B cell (primary cell): ENCODE data around the gene CYREN. TPM values are rescaled to one million over a fixed set of nuclear protein-coding genes. Genes with fewer than 3 reads are reported as not detected.

Source experiments
- ATAC-seq: fragments of 200-7000 bp; cut with Tn5 transposase; one replicate; pipeline ENCODE4 v1.10.0; 2021; ENCODE audit warnings: low read depth, mild to moderate bottlenecking, moderate number of reproducible peaks, moderate library complexity
- CTCF ChIA-PET: fragments of 350-600 bp; sonication (Branson Sonifier 250); formaldehyde crosslinking; loops from one replicate; lab custom pipeline; 2021; ENCODE audit warnings: antibody characterized with exemption, inconsistent platforms; lab: Charles Lee
- POLR2A ChIA-PET: fragments of 350-600 bp; sonication (Branson Sonifier 250); formaldehyde crosslinking; loops from one replicate; lab custom pipeline; 2021; ENCODE audit warnings: antibody characterized with exemption; lab: Charles Lee
- DNase-seq: peaks from one replicate; pipeline ENCODE4 v3.0.0; 2013
- H2AFZ ChIP-seq: 2 replicates; pipeline ENCODE4 v1.6.1; 2012; ENCODE audit warnings: mild to moderate bottlenecking, low read depth, low read length; ENCODE audit not compliant: insufficient read depth, poor library complexity, severe bottlenecking
- H3K27ac ChIP-seq, 2 donors: 1 replicate in 1 of 2; 2 replicates in 1 of 2; pipeline ENCODE4 v1.5.1; 2012 to 2013; ENCODE audit warnings: low read length in 2 of 2, mild to moderate bottlenecking in 2 of 2, moderate library complexity in 1 of 2
- H3K27me3 ChIP-seq, 4 experiments: fragments of 200-600 bp in 1 of 4; sonication (generic) in 1 of 4; replicated peaks in 1 of 4; 1 replicate in 2 of 4; 2 replicates in 2 of 4; pipeline versions ENCODE4 v1.6.1 to v1.7.0; 2013 to 2016; ENCODE audit warnings: low read length in 3 of 4, mild to moderate bottlenecking in 2 of 4, mixed read lengths in 1 of 4, moderate library complexity in 1 of 4; ENCODE audit not compliant: insufficient read depth in 4 of 4, control insufficient read depth in 3 of 4; ENCODE audit errors: control extremely low read depth in 1 of 4
- H3K36me3 ChIP-seq, 2 experiments: replicated peaks in 1 of 2; 1 replicate in 1 of 2; 2 replicates in 1 of 2; pipeline versions ENCODE4 v1.6.1 to v1.7.1; 2013; ENCODE audit warnings: low read length in 1 of 2; ENCODE audit not compliant: insufficient read depth in 2 of 2, control insufficient read depth in 1 of 2; ENCODE audit errors: control extremely low read depth in 1 of 2, extremely low read depth in 1 of 2
- H3K4me1 ChIP-seq, 2 donors: fragments of 200-600 bp in 1 of 2; sonication (generic) in 1 of 2; 1 replicate in 1 of 2; 2 replicates in 1 of 2; pipeline versions ENCODE4 v1.5.1 to v1.6.1; 2013 to 2017; ENCODE audit warnings: low read length in 2 of 2; ENCODE audit not compliant: control insufficient read depth in 2 of 2, insufficient read depth in 2 of 2
- H3K4me2 ChIP-seq: replicated peaks from 2 replicates; pipeline ENCODE3; 2012; ENCODE audit warnings: mild to moderate bottlenecking, low read depth, low read length; ENCODE audit not compliant: poor library complexity, severe bottlenecking
- H3K4me3 ChIP-seq, 5 experiments: fragments of 200-600 bp in 1 of 5; sonication (generic) in 1 of 5; 1 replicate in 3 of 5; 2 replicates in 2 of 5; pipeline versions ENCODE4 v1.5.1 to v1.7.0; 2011 to 2016; ENCODE audit warnings: low read length in 4 of 5, mild to moderate bottlenecking in 4 of 5, low read depth in 2 of 5, control low read depth in 1 of 5, moderate library complexity in 1 of 5; ENCODE audit not compliant: insufficient read depth in 1 of 5; ENCODE audit errors: control extremely low read depth in 1 of 5, extremely low read depth in 1 of 5
- H3K79me2 ChIP-seq: fragments of 200-600 bp; sonication (generic); one replicate; pipeline ENCODE4 v1.6.0; 2016; ENCODE audit warnings: low read length; ENCODE audit not compliant: control insufficient read depth, insufficient read depth
- H3K9ac ChIP-seq: fragments of 200-600 bp; sonication (generic); 2 replicates; pipeline ENCODE4 v1.6.1; 2017; ENCODE audit warnings: mild to moderate bottlenecking, low read length, moderate library complexity
- H3K9me3 ChIP-seq, 3 donors: one replicate each; pipeline versions ENCODE4 v1.6.1 to v1.7.1; 2013; ENCODE audit warnings: low read length in 2 of 3; ENCODE audit not compliant: control insufficient read depth in 2 of 3, insufficient read depth in 1 of 3; ENCODE audit errors: control extremely low read depth in 1 of 3
- H4K20me1 ChIP-seq: 2 replicates; pipeline ENCODE4 v1.6.0; 2012; ENCODE audit warnings: mild to moderate bottlenecking, low read length; ENCODE audit not compliant: insufficient read depth, control insufficient read depth, poor library complexity, severe bottlenecking
- H3K27ac Mint-ChIP-seq: one replicate; pipeline ENCODE4 v1.8.0; 2021; ENCODE audit warnings: mixed read lengths
- H3K27me3 Mint-ChIP-seq: one replicate; pipeline ENCODE4 v1.8.0; 2021; ENCODE audit warnings: mixed read lengths
- H3K4me1 Mint-ChIP-seq: one replicate; pipeline ENCODE4 v1.8.0; 2021; ENCODE audit warnings: mixed read lengths
- H3K4me3 Mint-ChIP-seq: one replicate; pipeline ENCODE4 v1.8.0; 2021; ENCODE audit warnings: mixed read lengths
- H3K9me3 Mint-ChIP-seq: one replicate; pipeline ENCODE4 v1.8.0; 2022; ENCODE audit warnings: mixed read lengths; ENCODE audit not compliant: insufficient read depth
- CTCF ChIP-seq: fragments of 200-600 bp; IDR thresholded peaks from one replicate; pipeline ENCODE4 v1.8.0; 2022; ENCODE audit warnings: antibody characterized with exemption, mild to moderate bottlenecking
- EZH2 ChIP-seq: IDR thresholded peaks from 2 replicates; pipeline ENCODE4 v1.6.1; 2012; ENCODE audit warnings: borderline replicate concordance, low read depth, mild to moderate bottlenecking, moderate library complexity, low read length; ENCODE audit not compliant: insufficient read depth, poor library complexity, severe bottlenecking
- WGBS: methylation state at CpG from one replicate; pipeline ENCODE4 v1.1.5; 2013; ENCODE audit warnings: missing lambda C conversion rate; ENCODE audit not compliant: insufficient coverage; 5-methylcytosine and 5-hydroxymethylcytosine counted together
- intact Hi-C: fragments of 100-400 bp; cut with micrococcal nuclease; formaldehyde crosslinking; loops from one replicate; pipeline ENCODE4 v1.10.0; 2022
- polyA plus RNA-seq: library from polyadenylated mRNA; depleted of rRNA; stranded (reverse); fragments of >200 nt; gene quantifications from 2 replicates; pipeline ENCODE4 v1.2.3, GENCODE V29; 2012
- total RNA-seq, 2 donors: library from RNA; stranded (reverse); fragments of 120-200 nt in 1 of 2; gene quantifications; 1 replicate in 1 of 2; 2 replicates in 1 of 2; pipeline versions ENCODE4 v1.2.3 to v1.2.4, GENCODE V29; 2013 to 2022

The CYREN gene
- total and polyA plus RNA-seq, 2 donors (not counting 1 experiment from before 2014, with no cell fraction given): 19.2 to 54.6 TPM

- ATAC-seq: no peak
- Mint-ChIP-seq H3K9me3 (no peaks in the 10 kb centered on the region), H3K4me1 (peaks cover 37% of the 10 kb centered on the region), H3K27me3 (no peaks in the 10 kb centered on the region), H3K4me3 (no peak overlapping the region), H3K27ac (no peak overlapping the region)
- peaks cover 7% of the 10 kb centered on the region for H3K79me2 ChIP-seq
- no peak overlapping the region for H3K27ac ChIP-seq
- H3K4me1 ChIP-seq: peaks cover 20 to 23% of the 10 kb centered on the region in 2 donors
- H3K9me3 ChIP-seq: no peaks in the 10 kb centered on the region
- ChIA-PET POLR2A (no interaction called here), CTCF (interaction anchor here (0.5 kb wide), 1 partner anchor 218 kb away, joined by 3 read pairs; the partner anchor contains the start of gene AGBL3)
- no peak for DNase-seq
- H2AFZ ChIP-seq: no peak overlapping the region
- H3K4me2 ChIP-seq: no peak overlapping the region
- intact Hi-C loops: no loop called here
- H3K9ac ChIP-seq: no peak overlapping the region
- H3K4me3 ChIP-seq: no peak overlapping the region
- H3K27me3 ChIP-seq: no peaks in the 10 kb centered on the region
- no peaks in the 10 kb centered on the region for H4K20me1 ChIP-seq
- no peak for TF ChIP-seq CTCF
- TF ChIP-seq EZH2: no peak
- peaks cover 5 to 63% of the 10 kb centered on the region in 2 experiments for H3K36me3 ChIP-seq
- 96% methylated on average over 6 of the region's 6 CpGs for WGBS
Measured at GRCh38 chr7:135204341-135204749, 33.8 kb upstream of the CYREN start.

- H3K4me3 ChIP-seq: no peak overlapping the region
- DNase-seq: no peak
- Mint-ChIP-seq H3K9me3 (no peaks in the 10 kb centered on the region), H3K4me3 (no peak overlapping the region), H3K27ac (no peak overlapping the region), H3K27me3 (no peaks in the 10 kb centered on the region), H3K4me1 (peaks cover 9% of the 10 kb centered on the region)
- H3K36me3 ChIP-seq: peaks cover 5 to 92% of the 10 kb centered on the region in 2 experiments
- ChIA-PET POLR2A (no interaction called here), CTCF (no interaction called here)
- no peak overlapping the region for H2AFZ ChIP-seq
- ATAC-seq: no peak
- H3K27me3 ChIP-seq: no peaks in the 10 kb centered on the region
- H4K20me1 ChIP-seq: no peaks in the 10 kb centered on the region
- H3K79me2 ChIP-seq: peaks cover 7% of the 10 kb centered on the region
- no peak overlapping the region for H3K27ac ChIP-seq
- no peak overlapping the region for H3K4me2 ChIP-seq
- H3K4me1 ChIP-seq: no peaks in the 10 kb centered on the region
- intact Hi-C loops: no loop called here
- no CpG with 5 or more reads among the region's 2 CpGs for WGBS
- TF ChIP-seq EZH2 (no peak), CTCF (no peak)
- H3K9ac ChIP-seq: no peak overlapping the region
- H3K9me3 ChIP-seq: no peaks in the 10 kb centered on the region
Measured at GRCh38 chr7:135201350-135201749, 30.8 kb upstream of the CYREN start.
